ENCODE data around the gene DLX6. TPM values are rescaled to one million over a fixed set of nuclear protein-coding genes. Genes with fewer than 3 reads are reported as not detected.

DLX6 gene
- total and polyA plus RNA-seq, 3 experiments from 2014 or later, result not detected

- Histone ChIP-seq H3K4me1 (ENCODE audit: insufficient read depth, low read length) (no peaks in the 10 kb centered on the region), H3K4me3 (ENCODE audit: low read length) (no peak overlapping the region), H3K27me3 (ENCODE audit: insufficient read depth, low read length, poor library complexity, severe bottlenecking) (peaks cover 72% of the 10 kb centered on the region), H3K36me3 (ENCODE audit: insufficient read depth, low read length) (no peaks in the 10 kb centered on the region), H3K9me3 (ENCODE audit: low read length) (no peaks in the 10 kb centered on the region), H3K27ac (ENCODE audit: low read depth, low read length) (no peak overlapping the region)
- CTCF ChIA-PET, result no interaction called here
- peak overlapping the region in 1 of 8 donors; percentile 9 for H3K27ac Mint-ChIP-seq
- peaks cover 0 to 2% (median 0%) of the 10 kb centered on the region in 3 donors for H3K36me3 Mint-ChIP-seq
- H3K4me1 Mint-ChIP-seq, result peaks cover 0 to 9% (median 2%) of the 10 kb centered on the region in 3 donors
- peaks cover 0 to 22% (median 10%) of the 10 kb centered on the region in 5 donors for H3K9me3 Mint-ChIP-seq
- POLR2A ChIA-PET, result no interaction called here
- H3K27me3 Mint-ChIP-seq, result peaks cover 79 to 97% of the 10 kb centered on the region in 2 donors
- H3K4me3 Mint-ChIP-seq, result no peak overlapping the region
- no peak for DNase-seq
These were observed 7.2 kb downstream of the DLX6 start for GRCh38 chr7:97012365-97013133.

- Mint-ChIP-seq H3K4me1 (peaks cover 0 to 11% (median 4%) of the 10 kb centered on the region in 3 donors), H3K27ac (peak overlapping the region in 1 of 8 donors; percentile 9), H3K36me3 (peaks cover 0 to 2% (median 0%) of the 10 kb centered on the region in 3 donors), H3K4me3 (peak overlapping the region in 1 of 7 donors; percentile 3), H3K27me3 (peaks cover 76 to 97% of the 10 kb centered on the region in 2 donors), H3K9me3 (peaks cover 0 to 22% (median 10%) of the 10 kb centered on the region in 5 donors)
- Histone ChIP-seq H3K27ac (ENCODE audit: low read depth, low read length) (no peak overlapping the region), H3K9me3 (ENCODE audit: low read length) (no peaks in the 10 kb centered on the region), H3K4me3 (ENCODE audit: low read length) (no peak overlapping the region), H3K36me3 (ENCODE audit: insufficient read depth, low read length) (no peaks in the 10 kb centered on the region), H3K27me3 (ENCODE audit: insufficient read depth, low read length, poor library complexity, severe bottlenecking) (peaks cover 72% of the 10 kb centered on the region), H3K4me1 (ENCODE audit: insufficient read depth, low read length) (no peaks in the 10 kb centered on the region)
- DNase-seq, result no peak
- ChIA-PET CTCF (no interaction called here), POLR2A (no interaction called here)
These were observed 7.9 kb downstream of the DLX6 start for GRCh38 chr7:97013134-97013844.

GRCh38 chr7:97013845-97014134, 8.4 kb downstream of the DLX6 start:
- CTCF ChIA-PET, result no interaction called here

GRCh38 chr7:97014145-97014750, 8.9 kb downstream of the DLX6 start:
- no peak overlapping the region for H3K27ac ChIP-seq (ENCODE audit: low read depth, low read length)
- DNase-seq, result no peak
- peaks cover 72% of the 10 kb centered on the region for H3K27me3 ChIP-seq (ENCODE audit: insufficient read depth, low read length, poor library complexity, severe bottlenecking)
- H3K9me3 ChIP-seq (ENCODE audit: low read length), result no peaks in the 10 kb centered on the region
- Mint-ChIP-seq H3K36me3 (peaks cover 0 to 2% (median 0%) of the 10 kb centered on the region in 3 donors), H3K27ac (peak overlapping the region in 2 of 8 donors; percentile 8 to 26), H3K4me1 (peaks cover 0 to 11% (median 4%) of the 10 kb centered on the region in 3 donors), H3K4me3 (no peak overlapping the region), H3K9me3 (peaks cover 0 to 22% (median 10%) of the 10 kb centered on the region in 5 donors), H3K27me3 (peaks cover 78 to 99% of the 10 kb centered on the region in 2 donors)
- no peak overlapping the region for H3K4me3 ChIP-seq (ENCODE audit: low read length)
- ChIA-PET CTCF (no interaction called here), POLR2A (no interaction called here)
- no peaks in the 10 kb centered on the region for H3K36me3 ChIP-seq (ENCODE audit: insufficient read depth, low read length)
- H3K4me1 ChIP-seq (ENCODE audit: insufficient read depth, low read length), result no peaks in the 10 kb centered on the region

More at GRCh38 chr7:97013845-97014134, 8.4 kb downstream of the DLX6 start:
- Mint-ChIP-seq H3K27ac (no peak overlapping the region), H3K36me3 (peaks cover 0 to 2% (median 0%) of the 10 kb centered on the region in 3 donors), H3K4me1 (peaks cover 0 to 11% (median 4%) of the 10 kb centered on the region in 3 donors), H3K27me3 (peaks cover 78 to 98% of the 10 kb centered on the region in 2 donors), H3K9me3 (peaks cover 0 to 22% (median 10%) of the 10 kb centered on the region in 5 donors), H3K4me3 (no peak overlapping the region)
- POLR2A ChIA-PET, result no interaction called here
- Histone ChIP-seq H3K36me3 (ENCODE audit: insufficient read depth, low read length) (no peaks in the 10 kb centered on the region), H3K27ac (ENCODE audit: low read depth, low read length) (no peak overlapping the region), H3K9me3 (ENCODE audit: low read length) (no peaks in the 10 kb centered on the region), H3K4me3 (ENCODE audit: low read length) (no peak overlapping the region), H3K4me1 (ENCODE audit: insufficient read depth, low read length) (no peaks in the 10 kb centered on the region), H3K27me3 (ENCODE audit: insufficient read depth, low read length, poor library complexity, severe bottlenecking) (peaks cover 70% of the 10 kb centered on the region)
- no peak for DNase-seq

GRCh38 chr7:97015279-97015678, 9.9 kb downstream of the DLX6 start:
- peaks cover under 1 to 11% (median 4%) of the 10 kb centered on the region in 3 donors for H3K4me1 Mint-ChIP-seq
- no peak overlapping the region for H3K4me3 Mint-ChIP-seq
- H3K36me3 Mint-ChIP-seq, result peaks cover 0 to 2% (median 0%) of the 10 kb centered on the region in 3 donors

GRCh38 chr7:97015756-97016380, 10.5 kb downstream of the DLX6 start:
- peaks cover 0 to 2% (median 0%) of the 10 kb centered on the region in 3 donors for H3K36me3 Mint-ChIP-seq
- H3K4me3 Mint-ChIP-seq, result peak overlapping the region in 1 of 7 donors; percentile 23
- no peak for DNase-seq
- Histone ChIP-seq H3K9me3 (ENCODE audit: low read length) (no peaks in the 10 kb centered on the region), H3K27ac (ENCODE audit: low read depth, low read length) (no peak overlapping the region), H3K4me1 (ENCODE audit: insufficient read depth, low read length) (no peaks in the 10 kb centered on the region), H3K27me3 (ENCODE audit: insufficient read depth, low read length, poor library complexity, severe bottlenecking) (peaks cover 69% of the 10 kb centered on the region), H3K36me3 (ENCODE audit: insufficient read depth, low read length) (no peaks in the 10 kb centered on the region), H3K4me3 (ENCODE audit: low read length) (no peak overlapping the region)
- no peak overlapping the region for H3K27ac Mint-ChIP-seq
- H3K9me3 Mint-ChIP-seq, result peaks cover 0 to 18% (median 11%) of the 10 kb centered on the region in 5 donors
- ChIA-PET CTCF (no interaction called here), POLR2A (no interaction called here)
- peaks cover 5 to 16% (median 8%) of the 10 kb centered on the region in 3 donors for H3K4me1 Mint-ChIP-seq
- peaks cover 84 to 100% of the 10 kb centered on the region in 2 donors for H3K27me3 Mint-ChIP-seq

More at GRCh38 chr7:97015279-97015678, 9.9 kb downstream of the DLX6 start:
- Histone ChIP-seq H3K9me3 (ENCODE audit: low read length) (no peaks in the 10 kb centered on the region), H3K27ac (ENCODE audit: low read depth, low read length) (no peak overlapping the region), H3K27me3 (ENCODE audit: insufficient read depth, low read length, poor library complexity, severe bottlenecking) (peaks cover 67% of the 10 kb centered on the region), H3K36me3 (ENCODE audit: insufficient read depth, low read length) (no peaks in the 10 kb centered on the region), H3K4me1 (ENCODE audit: insufficient read depth, low read length) (no peaks in the 10 kb centered on the region), H3K4me3 (ENCODE audit: low read length) (no peak overlapping the region)
- POLR2A ChIA-PET, result no interaction called here
- DNase-seq, result no peak
- Mint-ChIP-seq H3K27me3 (peaks cover 80 to 99% of the 10 kb centered on the region in 2 donors), H3K27ac (no peak overlapping the region), H3K9me3 (peaks cover 0 to 19% (median 10%) of the 10 kb centered on the region in 5 donors)
- CTCF ChIA-PET, result no interaction called here

GRCh38 chr7:97016381-97017191, 11.2 kb downstream of the DLX6 start:
- Mint-ChIP-seq H3K27ac (peak overlapping the region in 1 of 8 donors; percentile 41), H3K4me3 (no peak overlapping the region), H3K9me3 (peaks cover 0 to 13% (median 7%) of the 10 kb centered on the region in 5 donors), H3K4me1 (peaks cover 6 to 19% (median 8%) of the 10 kb centered on the region in 3 donors), H3K27me3 (peaks cover 81 to 96% of the 10 kb centered on the region in 2 donors), H3K36me3 (peaks cover 0 to 2% (median 0%) of the 10 kb centered on the region in 3 donors)
- POLR2A ChIA-PET, result no interaction called here
- Histone ChIP-seq H3K9me3 (ENCODE audit: low read length) (no peaks in the 10 kb centered on the region), H3K4me1 (ENCODE audit: insufficient read depth, low read length) (no peaks in the 10 kb centered on the region), H3K27ac (ENCODE audit: low read depth, low read length) (no peak overlapping the region), H3K27me3 (ENCODE audit: insufficient read depth, low read length, poor library complexity, severe bottlenecking) (peaks cover 66% of the 10 kb centered on the region), H3K4me3 (ENCODE audit: low read length) (no peak overlapping the region), H3K36me3 (ENCODE audit: insufficient read depth, low read length) (no peaks in the 10 kb centered on the region)
- CTCF ChIA-PET, result no interaction called here
- DNase-seq, result no peak
